LNCaP clone FGC (cell line): ENCODE data around the gene KRT75.

Source experiments
- DNase-seq: peaks from one replicate; pipeline ENCODE4 v3.0.0-alpha.2; 2011; ENCODE audit warnings: low read depth
- H3K4me3 ChIP-seq: 2 replicates; pipeline ENCODE4 v1.5.1; 2011; ENCODE audit warnings: mild to moderate bottlenecking, low read depth, low read length, control low read depth
- TF ChIP-seq, protein P1 (sequence below): IDR thresholded peaks from 2 replicates; pipeline ENCODE4 v1.5.1; 2012; ENCODE audit warnings: mild to moderate bottlenecking; ENCODE audit not compliant: control insufficient read depth, insufficient read depth; ENCODE audit errors: extremely low read depth

Gene KRT75

DNA sequence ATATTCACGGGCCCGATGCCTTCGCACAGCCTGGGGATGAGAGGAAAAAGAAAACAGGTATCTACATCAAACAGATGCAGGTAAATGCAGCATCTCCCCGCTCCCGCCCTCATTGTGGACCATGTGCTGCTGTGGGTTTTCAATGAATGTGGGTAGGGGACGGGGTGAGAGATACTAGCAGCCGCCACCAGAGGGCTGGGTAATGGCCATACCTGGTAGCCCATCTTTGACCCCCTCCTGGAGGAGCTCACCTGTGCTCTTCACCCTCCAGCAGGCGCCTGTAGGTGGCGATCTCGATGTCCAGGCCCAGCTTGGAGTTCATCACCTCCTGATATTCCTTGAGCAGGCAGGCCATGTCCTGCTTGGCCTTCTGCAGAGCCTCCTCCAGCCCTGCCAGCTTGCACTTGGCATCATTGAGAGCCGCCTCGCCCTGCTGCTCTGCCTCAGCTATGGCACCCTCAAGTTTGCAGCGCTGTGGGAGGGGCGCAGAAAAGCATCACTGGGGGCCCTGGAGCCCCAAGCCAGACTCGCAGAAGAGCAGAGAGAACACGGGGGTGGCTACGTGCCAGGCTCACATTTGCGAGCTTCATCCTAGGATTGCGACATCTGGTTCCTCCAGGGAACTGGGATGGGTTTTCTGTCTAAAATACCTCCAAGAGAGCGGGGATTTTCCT lies 38.3 kb downstream of the KRT75 start:
- H3K4me3 ChIP-seq, result no peak overlapping the region
- TF ChIP-seq, protein P1, sequence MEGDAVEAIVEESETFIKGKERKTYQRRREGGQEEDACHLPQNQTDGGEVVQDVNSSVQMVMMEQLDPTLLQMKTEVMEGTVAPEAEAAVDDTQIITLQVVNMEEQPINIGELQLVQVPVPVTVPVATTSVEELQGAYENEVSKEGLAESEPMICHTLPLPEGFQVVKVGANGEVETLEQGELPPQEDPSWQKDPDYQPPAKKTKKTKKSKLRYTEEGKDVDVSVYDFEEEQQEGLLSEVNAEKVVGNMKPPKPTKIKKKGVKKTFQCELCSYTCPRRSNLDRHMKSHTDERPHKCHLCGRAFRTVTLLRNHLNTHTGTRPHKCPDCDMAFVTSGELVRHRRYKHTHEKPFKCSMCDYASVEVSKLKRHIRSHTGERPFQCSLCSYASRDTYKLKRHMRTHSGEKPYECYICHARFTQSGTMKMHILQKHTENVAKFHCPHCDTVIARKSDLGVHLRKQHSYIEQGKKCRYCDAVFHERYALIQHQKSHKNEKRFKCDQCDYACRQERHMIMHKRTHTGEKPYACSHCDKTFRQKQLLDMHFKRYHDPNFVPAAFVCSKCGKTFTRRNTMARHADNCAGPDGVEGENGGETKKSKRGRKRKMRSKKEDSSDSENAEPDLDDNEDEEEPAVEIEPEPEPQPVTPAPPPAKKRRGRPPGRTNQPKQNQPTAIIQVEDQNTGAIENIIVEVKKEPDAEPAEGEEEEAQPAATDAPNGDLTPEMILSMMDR, result peak; percentile 33; the same call in 1 of the 2 replicates
- no peak for DNase-seq

DNA sequence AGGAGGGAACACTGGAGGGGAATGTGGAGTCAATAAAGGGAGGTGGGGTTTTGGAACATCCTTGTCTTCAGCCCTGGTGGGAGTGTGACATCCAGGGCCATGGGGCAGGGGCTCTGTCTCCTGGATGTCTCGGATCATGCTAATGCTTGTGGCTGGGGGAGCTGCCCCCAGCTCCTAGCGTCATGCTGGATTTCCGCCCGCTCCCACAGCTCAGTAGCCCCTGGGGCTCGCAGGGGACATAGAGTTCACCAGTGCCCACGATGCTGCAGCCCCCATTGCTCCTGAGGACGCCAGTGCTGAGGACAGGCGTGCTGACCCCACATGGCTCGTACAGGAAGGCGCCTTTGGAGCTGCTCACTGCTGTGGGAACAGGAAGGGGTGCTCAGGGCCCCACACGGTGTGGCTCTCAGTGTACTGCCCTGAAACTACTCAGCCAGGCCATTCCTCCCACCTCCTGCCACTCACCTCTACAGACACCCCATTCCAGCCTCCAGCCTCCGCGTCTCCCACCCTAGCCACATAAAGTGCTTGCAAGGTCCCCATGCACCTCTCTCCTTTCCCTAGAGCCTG lies 39.2 kb downstream of the KRT75 start:
- DNase-seq, result no peak
- TF ChIP-seq, protein P1, result no peak
- no peak overlapping the region for H3K4me3 ChIP-seq

DNA sequence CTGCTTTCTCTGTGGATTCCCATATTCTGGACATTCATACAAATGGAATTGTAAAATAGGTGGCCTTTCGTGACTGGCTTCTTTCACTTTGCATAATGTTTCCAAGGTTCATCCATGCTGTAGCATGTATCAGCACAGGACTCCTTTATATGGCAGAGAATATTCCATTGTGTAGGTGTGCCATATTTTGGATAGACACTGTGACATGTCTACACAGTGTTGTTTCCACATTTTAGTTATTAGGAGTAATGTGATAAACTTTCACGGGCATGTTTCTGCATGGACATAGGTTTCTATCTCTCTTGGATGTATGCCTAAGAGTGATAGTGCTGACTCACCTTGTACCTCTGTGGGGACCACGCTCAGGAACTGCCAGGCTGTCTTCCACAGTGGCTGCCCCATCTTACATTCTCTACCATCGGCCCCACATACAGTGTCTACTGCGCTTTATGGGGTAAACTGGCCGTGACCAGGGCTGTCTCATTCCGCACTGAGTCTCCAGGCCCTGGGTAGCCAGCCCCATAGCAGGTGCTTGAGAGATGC lies 41.6 kb downstream of the KRT75 start:
- TF ChIP-seq, protein P1, result no peak
- no peak overlapping the region for H3K4me3 ChIP-seq
- DNase-seq, result no peak

DNA sequence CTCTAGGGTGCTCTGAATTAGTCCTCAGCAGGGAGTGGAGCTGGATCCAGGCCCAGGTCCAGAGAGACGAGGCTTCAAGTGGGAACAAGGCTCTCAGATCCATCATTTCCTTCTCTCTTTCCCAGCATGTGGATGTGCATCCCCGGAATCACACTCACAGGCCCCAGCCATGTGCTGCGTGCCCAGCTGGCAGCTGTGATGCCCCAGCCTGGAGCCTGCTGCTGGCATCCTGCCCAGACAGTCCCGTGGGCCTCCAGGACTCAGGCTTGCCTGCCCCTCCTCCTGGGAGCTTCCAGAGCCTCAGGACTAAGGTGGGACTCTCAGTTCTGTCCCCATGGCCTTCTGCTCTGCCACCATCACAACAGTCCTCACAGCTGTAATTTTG lies 42.6 kb downstream of the KRT75 start:
- no peak for DNase-seq
- no peak overlapping the region for H3K4me3 ChIP-seq
- TF ChIP-seq, protein P1, result no peak

DNA sequence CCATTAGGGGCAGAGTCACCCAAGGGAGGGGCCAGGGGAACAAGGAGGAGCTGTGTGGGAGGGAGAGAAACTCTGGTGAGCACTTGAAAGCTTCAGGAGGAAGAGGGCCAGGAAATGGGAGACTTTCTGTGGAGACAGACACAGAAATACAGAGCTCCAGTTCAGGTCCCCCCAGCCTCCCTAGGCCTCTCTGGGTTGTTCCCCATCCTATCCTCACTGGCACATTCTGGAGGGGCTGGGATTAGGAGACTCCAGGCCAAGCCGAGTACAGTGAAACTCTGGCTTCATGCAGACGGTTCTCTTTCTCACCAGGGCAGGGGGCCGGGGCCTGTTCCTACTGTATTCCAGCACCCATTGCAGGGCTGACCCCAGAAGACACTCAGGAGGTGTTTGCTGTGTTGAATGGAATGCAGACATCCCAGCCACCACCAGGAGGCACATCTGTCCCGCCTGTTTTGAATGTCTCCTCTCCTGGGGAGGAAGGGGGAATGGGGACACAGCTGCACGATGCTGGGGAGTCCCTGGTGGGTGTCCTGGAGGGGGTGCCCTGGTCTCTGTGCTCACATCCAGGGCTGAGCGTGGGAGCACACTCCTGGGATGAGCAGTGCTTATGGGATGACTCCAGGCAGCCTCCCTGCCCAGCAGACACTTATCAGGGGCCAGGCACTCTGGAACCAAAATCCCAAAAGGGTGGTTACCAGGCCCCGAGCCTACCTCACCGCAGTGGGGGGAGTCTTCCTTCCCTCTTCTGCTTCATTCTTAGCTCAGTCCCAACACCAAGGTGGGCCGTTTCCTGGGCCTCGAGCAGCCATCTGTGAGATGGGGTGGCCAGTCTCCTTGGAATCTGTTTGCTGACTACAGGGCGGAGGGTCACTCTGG lies 43.2 kb downstream of the KRT75 start:
- H3K4me3 ChIP-seq, result no peak overlapping the region
- no peak for DNase-seq
- TF ChIP-seq, protein P1, result peak; percentile 67

DNA sequence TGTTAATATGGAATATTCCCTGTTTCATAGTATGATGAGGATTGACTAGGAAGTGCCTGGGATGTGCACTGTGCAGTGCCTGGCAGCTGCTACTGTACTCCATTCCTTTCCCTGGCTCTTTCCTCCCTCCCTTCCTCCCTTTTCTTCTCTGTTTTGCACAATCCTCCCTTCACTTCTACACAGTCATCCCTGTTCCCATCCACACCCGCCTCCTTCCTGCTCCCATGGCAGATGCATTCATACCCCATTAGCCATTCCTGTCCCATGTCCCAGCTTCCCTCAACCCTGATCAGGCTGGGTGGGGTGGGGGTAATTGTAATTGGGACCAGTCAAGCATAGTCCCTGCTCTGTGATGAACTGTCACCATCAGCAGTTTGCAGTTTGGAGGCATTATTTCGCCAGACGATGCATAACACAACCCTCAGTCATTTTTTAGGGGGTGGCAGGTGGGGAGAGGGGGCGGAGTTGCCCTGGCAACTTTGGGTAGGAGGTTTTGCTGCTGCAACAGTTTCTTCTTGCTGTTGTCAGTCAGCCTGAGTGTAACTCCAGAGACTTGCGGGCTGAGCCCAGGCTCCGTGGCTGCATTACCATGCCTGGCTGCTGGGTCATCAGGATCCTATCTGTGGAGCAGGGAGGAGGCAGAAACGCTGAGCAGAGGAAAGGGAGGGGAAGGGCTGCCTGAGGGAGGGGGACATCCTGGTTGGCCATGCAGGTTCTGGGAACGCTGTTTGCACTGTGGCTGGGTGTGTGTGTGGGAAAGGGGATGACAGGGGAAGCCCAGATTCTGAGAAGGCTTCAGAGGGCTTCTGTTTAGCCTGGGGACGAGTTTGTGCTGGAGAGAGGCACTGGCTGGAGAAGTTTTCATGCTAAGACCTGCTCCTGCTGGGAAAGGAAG lies 44.6 kb downstream of the KRT75 start:
- TF ChIP-seq, protein P1, result no peak
- no peak overlapping the region for H3K4me3 ChIP-seq
- DNase-seq, result no peak
